IMR-90 (cell line): ENCODE measurements around the gene MRPS31. TPM values are rescaled to one million over a fixed set of nuclear protein-coding genes. Genes with fewer than 3 reads are reported as not detected.

Experiments
- ATAC-seq: fragments of 200-7000 bp; cut with Tn5 transposase; 2 replicates; pipeline ENCODE4 v1.9.1; 2020; ENCODE audit warnings: low read depth, mild to moderate bottlenecking, moderate library complexity
- BruUV-seq: library from RNA; stranded (reverse); fragments of 400-500 nt; replicated peaks from 2 replicates; lab custom pipeline; 2021; lab: Mats Ljungman, UMichigan
- CTCF ChIA-PET: fragments of 300-600 bp; formaldehyde crosslinking; extraction: SDS; loops from one replicate; lab custom pipeline; 2021; ENCODE audit warnings: antibody characterized with exemption; lab: Yijun Ruan, JAX
- POLR2A ChIA-PET: fragments of 300-600 bp; sonication (Branson Sonifier 250); formaldehyde crosslinking; loops from one replicate; lab custom pipeline; 2022; ENCODE audit warnings: antibody characterized with exemption; ENCODE audit not compliant: unreplicated experiment; lab: Charles Lee
- DNase-seq: peaks from one replicate; pipeline ENCODE4 v3.0.0; 2013
- H2AFZ ChIP-seq: replicated peaks from 2 replicates; pipeline ENCODE3; 2013; ENCODE audit warnings: low read length, mild to moderate bottlenecking; ENCODE audit not compliant: poor library complexity
- H2AK5ac ChIP-seq: 2 replicates; pipeline ENCODE4 v1.6.1; 2013; ENCODE audit warnings: low read depth, low read length, inconsistent platforms
- H2AK9ac ChIP-seq: replicated peaks from 2 replicates; pipeline ENCODE3; 2013; ENCODE audit warnings: mild to moderate bottlenecking, low read depth, low read length, moderate library complexity; ENCODE audit not compliant: poor library complexity
- H2BK120ac ChIP-seq: 2 replicates; pipeline ENCODE4 v1.6.1; 2013; ENCODE audit warnings: low read depth, low read length, inconsistent platforms
- H2BK15ac ChIP-seq: 3 replicates; pipeline ENCODE4 v1.6.1; 2013; ENCODE audit warnings: low read depth, low read length, inconsistent platforms
- H2BK20ac ChIP-seq: 2 replicates; pipeline ENCODE4 v1.6.1; 2013; ENCODE audit warnings: low read depth, mild to moderate bottlenecking, inconsistent platforms, low read length, moderate library complexity
- H2BK5ac ChIP-seq: 2 replicates; pipeline ENCODE4 v1.6.1; 2013; ENCODE audit warnings: mild to moderate bottlenecking, low read depth, low read length, inconsistent platforms; ENCODE audit not compliant: poor library complexity, severe bottlenecking
- H3K14ac ChIP-seq: replicated peaks from 2 replicates; pipeline ENCODE4 v1.6.1; 2013; ENCODE audit warnings: low read depth, low read length, inconsistent platforms
- H3K18ac ChIP-seq: 2 replicates; pipeline ENCODE4 v1.6.1; 2013; ENCODE audit warnings: low read depth, low read length, control low read depth
- H3K23ac ChIP-seq: 2 replicates; pipeline ENCODE4 v1.6.1; 2013; ENCODE audit warnings: low read depth, low read length, inconsistent platforms
- H3K27ac ChIP-seq: 2 replicates; pipeline ENCODE4 v1.5.1; 2013; ENCODE audit warnings: mild to moderate bottlenecking, control low read depth, low read length; ENCODE audit not compliant: insufficient read depth
- H3K27me3 ChIP-seq: 2 replicates; pipeline ENCODE4 v1.6.1; 2013; ENCODE audit warnings: low read length; ENCODE audit not compliant: control insufficient read depth, insufficient read depth
- H3K36me3 ChIP-seq: 2 replicates; pipeline ENCODE4 v1.6.1; 2013; ENCODE audit warnings: low read length, mixed read lengths; ENCODE audit not compliant: control insufficient read depth, insufficient read depth
- H3K4ac ChIP-seq: 2 replicates; pipeline ENCODE4 v1.6.1; 2013; ENCODE audit warnings: low read depth, low read length, inconsistent platforms
- H3K4me1 ChIP-seq: 2 replicates; pipeline ENCODE4 v1.6.1; 2013; ENCODE audit warnings: low read length, mixed read lengths; ENCODE audit not compliant: control insufficient read depth, insufficient read depth
- H3K4me2 ChIP-seq: 2 replicates; pipeline ENCODE4 v1.6.1; 2013; ENCODE audit warnings: low read depth, mild to moderate bottlenecking, control low read depth, low read length, moderate library complexity
- H3K4me3 ChIP-seq: 2 replicates; pipeline ENCODE4 v1.5.1; 2013; ENCODE audit warnings: low read depth, mild to moderate bottlenecking, control low read depth, low read length, moderate library complexity; ENCODE audit not compliant: insufficient read depth
- H3K56ac ChIP-seq: 2 replicates; pipeline ENCODE4 v1.6.1; 2013; ENCODE audit warnings: low read length, inconsistent platforms; ENCODE audit not compliant: insufficient read depth; ENCODE audit errors: extremely low read depth
- H3K79me1 ChIP-seq, 2 experiments: 2 replicates each; pipeline ENCODE4 v1.6.1; 2013; ENCODE audit warnings: low read length in 2 of 2, inconsistent platforms in 1 of 2, low read depth in 1 of 2
- H3K9ac ChIP-seq: 2 replicates; pipeline ENCODE4 v1.6.1; 2013; ENCODE audit warnings: low read depth, low read length, control low read depth
- H3K9me1 ChIP-seq: 2 replicates; pipeline ENCODE4 v1.6.1; 2013; ENCODE audit warnings: low read length, inconsistent platforms; ENCODE audit not compliant: insufficient read depth
- H3K9me3 ChIP-seq: 2 replicates; pipeline ENCODE4 v1.6.1; 2013; ENCODE audit warnings: low read length; ENCODE audit not compliant: control insufficient read depth, insufficient read depth
- H4K20me1 ChIP-seq: 2 replicates; pipeline ENCODE4 v1.6.1; 2013; ENCODE audit warnings: low read length, inconsistent platforms; ENCODE audit not compliant: insufficient read depth
- H4K5ac ChIP-seq: 2 replicates; pipeline ENCODE4 v1.6.1; 2013; ENCODE audit warnings: mild to moderate bottlenecking, low read depth, low read length, control low read depth
- H4K8ac ChIP-seq, 2 experiments: 2 replicates each; pipeline ENCODE4 v1.6.1; 2013; ENCODE audit warnings: low read depth in 2 of 2, low read length in 2 of 2, control low read depth in 1 of 2, inconsistent platforms in 1 of 2
- H4K91ac ChIP-seq: 2 replicates; pipeline ENCODE4 v1.6.1; 2013; ENCODE audit warnings: low read depth, low read length, inconsistent platforms; ENCODE audit not compliant: insufficient read depth
- ELK1 ChIP-seq: fragments of 150-350 bp; IDR thresholded peaks from 2 replicates; pipeline ENCODE4 v1.6.1; 2016; ENCODE audit warnings: low read depth, mild to moderate bottlenecking, low read length, moderate library complexity, borderline replicate concordance
- MAZ ChIP-seq: IDR thresholded peaks from 2 replicates; pipeline ENCODE4 v1.6.1; 2012; ENCODE audit warnings: low read depth, mild to moderate bottlenecking, low read length, improper control_type of control experiment, moderate library complexity, borderline replicate concordance
- NFE2L2 ChIP-seq: fragments of 150-350 bp; IDR thresholded peaks from 2 replicates; pipeline ENCODE4 v1.6.1; 2016; ENCODE audit warnings: low read depth, mild to moderate bottlenecking, low read length
- RCOR1 ChIP-seq: IDR thresholded peaks from 2 replicates; pipeline ENCODE4 v1.6.1; 2012; ENCODE audit warnings: mild to moderate bottlenecking, low read length, improper control_type of control experiment; ENCODE audit not compliant: insufficient replicate concordance
- SMC3 ChIP-seq: fragments of 150-350 bp; IDR thresholded peaks from 2 replicates; pipeline ENCODE4 v1.6.1; 2016; ENCODE audit warnings: low read depth, mild to moderate bottlenecking, antibody characterized with exemption, low read length, moderate library complexity
- WGBS, 2 experiments: methylation state at CpG; one replicate each; pipeline versions ENCODE4 v1.1.5 to v1.1.7; 2013; ENCODE audit warnings: missing lambda C conversion rate in 2 of 2; ENCODE audit not compliant: insufficient read length in 1 of 2; ENCODE audit errors: extremely low coverage in 2 of 2; 5-methylcytosine and 5-hydroxymethylcytosine counted together
- dilution Hi-C: fragments of 300-500 bp; cut with HindIII; formaldehyde crosslinking; loops from one replicate; pipeline ENCODE4 v1.14.3; 2018; ENCODE audit warnings: low sequenced_read_pairs; ENCODE audit not compliant: unreplicated experiment
- in situ Hi-C: fragments of 300-500 bp; cut with MboI; formaldehyde crosslinking; loops from 3 replicates; pipeline ENCODE4 v1.14.3; 2019; ENCODE audit warnings: low sequenced_read_pairs, inconsistent platforms, mixed read lengths
- intact Hi-C: fragments of 100-400 bp; cut with micrococcal nuclease; formaldehyde crosslinking; loops from 2 replicates; pipeline ENCODE4 v1.10.0; 2022
- polyA plus RNA-seq, 3 experiments: library from polyadenylated mRNA; depleted of rRNA; stranded (reverse); fragments of >200 nt; gene quantifications; 2 replicates each; pipeline ENCODE4 v1.2.3, GENCODE V29; 2012; ENCODE audit warnings: low replicate concordance in 1 of 3
- total RNA-seq: library from RNA; depleted of rRNA; stranded (reverse); fragments of >200 nt; gene quantifications from 2 replicates; pipeline ENCODE4 v1.2.3, GENCODE V29; 2012

The MRPS31 gene
- total and polyA plus RNA-seq, 2 of the 4 experiments (the other 2 are of a cell fraction) = 9.3 to 14.8 TPM

DNA sequence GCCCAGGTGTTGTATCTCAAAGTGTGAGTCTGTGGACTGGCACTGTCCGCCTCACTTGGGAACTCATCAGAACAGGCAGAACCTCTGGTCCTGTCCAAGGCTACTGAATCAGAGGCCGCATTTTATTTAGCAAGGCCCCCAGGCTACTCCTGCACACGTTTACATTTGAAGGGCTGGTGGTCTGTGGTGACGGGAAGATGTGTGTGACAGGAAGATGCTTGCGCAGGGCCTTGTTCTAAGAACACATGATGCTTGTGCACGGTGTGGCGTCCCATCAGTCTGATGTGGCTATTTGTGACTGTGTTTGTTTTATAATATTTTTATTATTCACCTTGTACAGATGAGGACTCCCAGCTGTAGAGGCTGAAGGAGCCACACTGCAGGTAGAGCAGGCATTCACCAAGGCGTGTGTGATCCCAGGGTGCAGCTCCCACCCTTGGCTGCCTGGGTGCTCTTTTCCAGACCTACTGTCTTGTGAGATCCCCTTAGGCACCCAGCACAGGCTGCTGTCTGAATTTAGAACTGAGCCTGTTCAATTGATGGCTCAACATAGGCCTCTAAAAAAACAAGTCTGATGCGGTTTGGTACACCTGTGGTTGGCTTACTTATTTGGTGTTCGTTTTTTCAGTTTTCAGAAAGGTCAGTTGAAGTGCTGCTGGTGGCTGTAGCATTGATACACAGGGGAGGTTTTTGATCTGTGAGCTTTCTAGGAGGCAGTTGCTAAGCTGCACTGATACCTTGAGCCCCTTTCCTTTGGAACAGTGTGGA is 21.5 kb upstream of the MRPS31 start:
- H4K91ac ChIP-seq = no peak overlapping the region
- H3K9ac ChIP-seq = no peak overlapping the region
- no peaks in the 10 kb centered on the region; the same call in 1 of the 2 replicates for H3K9me1 ChIP-seq
- no peaks in the 10 kb centered on the region for H3K9me3 ChIP-seq
- H4K20me1 ChIP-seq = no peaks in the 10 kb centered on the region
- no TSS peak for BruUV-seq
- no peak overlapping the region for H3K23ac ChIP-seq
- H3K18ac ChIP-seq = no peak overlapping the region
- no peaks in the 10 kb centered on the region; the same call in 1 of the 2 replicates for H3K4me1 ChIP-seq
- no peak overlapping the region for H3K56ac ChIP-seq
- no CpG with 5 or more reads among the region's 10 CpGs for WGBS, 2 experiments
- no peak overlapping the region for H3K4me3 ChIP-seq
- ATAC-seq = no peak
- no peaks in the 10 kb centered on the region for H3K27me3 ChIP-seq
- H3K4me2 ChIP-seq = no peak overlapping the region
- no peak overlapping the region for H4K5ac ChIP-seq
- H3K79me1 ChIP-seq = peaks cover 12 to 22% of the 10 kb centered on the region in 2 experiments; a peak in 3 of 4 replicates
- H2BK15ac ChIP-seq = no peak overlapping the region
- no peak overlapping the region for H3K4ac ChIP-seq
- CTCF ChIA-PET = no interaction called here
- intact Hi-C loops (no loop called here), in situ Hi-C loops (no loop called here), dilution Hi-C loops (no loop called here)
- H3K14ac ChIP-seq = no peak overlapping the region
- no peak overlapping the region for H2BK5ac ChIP-seq
- no peak for DNase-seq
- no peak overlapping the region for H4K8ac ChIP-seq
- no peak overlapping the region for H2BK20ac ChIP-seq
- no peak overlapping the region for H3K27ac ChIP-seq
- POLR2A ChIA-PET = no interaction called here
- H2AK5ac ChIP-seq = no peak overlapping the region
- peaks cover 10% of the 10 kb centered on the region; the same call in 1 of the 2 replicates for H3K36me3 ChIP-seq
- no peak overlapping the region for H2AK9ac ChIP-seq
- H2BK120ac ChIP-seq = no peak overlapping the region
- no peak overlapping the region for H2AFZ ChIP-seq
- no peak for TF ChIP-seq NFE2L2
- TF ChIP-seq SMC3 = no peak
- TF ChIP-seq MAZ = no peak
- TF ChIP-seq ELK1 = no peak
- no peak for TF ChIP-seq RCOR1
